ENCODE results near the gene WNT7B.

WNT7B gene

DNA sequence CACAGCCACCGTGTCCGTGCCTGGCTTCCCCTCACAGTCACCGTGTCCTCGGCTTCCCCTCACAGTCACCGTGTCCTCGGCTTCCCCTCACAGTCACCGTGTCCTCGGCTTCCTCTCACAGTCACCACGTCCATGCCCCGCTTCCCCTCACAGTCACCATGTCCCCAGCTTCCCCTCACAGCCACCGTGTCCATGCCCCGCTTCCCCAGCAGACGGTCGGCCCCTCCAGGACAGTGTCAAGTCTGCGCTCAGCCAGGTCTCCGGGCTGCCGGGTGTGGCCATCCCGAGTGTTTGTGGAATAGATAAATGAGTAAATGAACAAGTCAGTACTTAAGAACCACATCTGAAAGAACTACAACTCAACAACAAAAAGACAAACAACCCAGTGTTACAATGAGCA is 23.8 kb downstream of the WNT7B start:
- TF ChIP-seq, protein P1, sequence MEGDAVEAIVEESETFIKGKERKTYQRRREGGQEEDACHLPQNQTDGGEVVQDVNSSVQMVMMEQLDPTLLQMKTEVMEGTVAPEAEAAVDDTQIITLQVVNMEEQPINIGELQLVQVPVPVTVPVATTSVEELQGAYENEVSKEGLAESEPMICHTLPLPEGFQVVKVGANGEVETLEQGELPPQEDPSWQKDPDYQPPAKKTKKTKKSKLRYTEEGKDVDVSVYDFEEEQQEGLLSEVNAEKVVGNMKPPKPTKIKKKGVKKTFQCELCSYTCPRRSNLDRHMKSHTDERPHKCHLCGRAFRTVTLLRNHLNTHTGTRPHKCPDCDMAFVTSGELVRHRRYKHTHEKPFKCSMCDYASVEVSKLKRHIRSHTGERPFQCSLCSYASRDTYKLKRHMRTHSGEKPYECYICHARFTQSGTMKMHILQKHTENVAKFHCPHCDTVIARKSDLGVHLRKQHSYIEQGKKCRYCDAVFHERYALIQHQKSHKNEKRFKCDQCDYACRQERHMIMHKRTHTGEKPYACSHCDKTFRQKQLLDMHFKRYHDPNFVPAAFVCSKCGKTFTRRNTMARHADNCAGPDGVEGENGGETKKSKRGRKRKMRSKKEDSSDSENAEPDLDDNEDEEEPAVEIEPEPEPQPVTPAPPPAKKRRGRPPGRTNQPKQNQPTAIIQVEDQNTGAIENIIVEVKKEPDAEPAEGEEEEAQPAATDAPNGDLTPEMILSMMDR (IDR thresholded peaks at IDR 0.05; ENCODE audit: low read depth, low read length, missing control alignments): no peak
- no peak overlapping the region for H3K4me3 ChIP-seq (ENCODE audit: low read depth, low read length)
- H3K27me3 ChIP-seq (replicated peaks): no peaks in the 10 kb centered on the region
- no peak overlapping the region for H3K27ac ChIP-seq
- in situ Hi-C loops (cut with HindIII; ENCODE audit: low pct_ligation_motif_present, low sequenced_read_pairs): no loop called here
- DNase-seq: no peak
- no peaks in the 10 kb centered on the region for H3K36me3 ChIP-seq (replicated peaks)

DNA sequence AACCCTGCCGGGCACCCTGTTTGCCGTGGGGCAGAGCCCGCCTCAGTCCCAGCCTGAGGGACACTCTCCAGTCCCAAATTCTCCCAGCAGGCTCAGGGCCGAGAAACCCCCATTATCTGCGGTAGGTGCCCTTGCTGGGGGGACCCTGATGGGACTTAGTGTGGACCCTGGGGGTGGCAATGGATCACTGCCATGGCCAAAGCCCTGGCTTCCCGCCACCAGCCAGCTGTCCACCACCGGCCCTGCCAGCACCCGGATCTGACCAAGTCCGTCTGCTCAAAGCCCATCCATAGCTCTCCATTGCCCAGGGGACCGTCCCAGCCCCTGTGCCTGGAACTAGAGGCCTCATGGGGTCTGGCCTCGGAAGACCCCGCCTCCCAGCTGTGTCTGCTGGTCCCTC is 24.4 kb downstream of the WNT7B start:
- Histone ChIP-seq H3K4me3 (ENCODE audit: low read depth, low read length) (no peak overlapping the region), H3K36me3 (replicated peaks) (no peaks in the 10 kb centered on the region), H3K27me3 (replicated peaks) (no peaks in the 10 kb centered on the region), H3K27ac (no peak overlapping the region)
- no peak for DNase-seq
- in situ Hi-C loops (cut with HindIII; ENCODE audit: low pct_ligation_motif_present, low sequenced_read_pairs): no loop called here
- TF ChIP-seq, protein P1 (IDR thresholded peaks at IDR 0.05; ENCODE audit: low read depth, low read length, missing control alignments): no peak

DNA sequence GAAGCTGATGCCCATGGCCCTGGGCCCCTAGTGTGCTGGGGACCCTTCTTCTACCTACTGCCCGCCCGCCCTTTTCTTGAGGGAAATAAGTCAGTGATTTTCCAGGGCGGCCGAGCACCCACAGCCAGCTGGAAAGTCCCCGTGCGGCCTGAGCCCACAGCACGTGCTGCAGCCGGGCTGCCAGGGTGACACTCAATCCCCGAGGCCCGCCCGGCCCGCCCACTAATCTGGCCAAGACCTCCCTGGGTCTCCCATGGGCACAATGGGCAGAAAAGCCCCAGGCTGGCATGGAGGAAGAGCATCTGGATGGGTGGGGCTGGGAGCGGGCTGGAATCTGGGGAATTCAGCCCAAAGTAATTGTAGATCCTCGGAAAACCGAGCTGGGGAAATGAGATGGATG is 24.8 kb downstream of the WNT7B start:
- Histone ChIP-seq H3K4me3 (ENCODE audit: low read depth, low read length) (no peak overlapping the region), H3K27me3 (replicated peaks) (no peaks in the 10 kb centered on the region)

DNA sequence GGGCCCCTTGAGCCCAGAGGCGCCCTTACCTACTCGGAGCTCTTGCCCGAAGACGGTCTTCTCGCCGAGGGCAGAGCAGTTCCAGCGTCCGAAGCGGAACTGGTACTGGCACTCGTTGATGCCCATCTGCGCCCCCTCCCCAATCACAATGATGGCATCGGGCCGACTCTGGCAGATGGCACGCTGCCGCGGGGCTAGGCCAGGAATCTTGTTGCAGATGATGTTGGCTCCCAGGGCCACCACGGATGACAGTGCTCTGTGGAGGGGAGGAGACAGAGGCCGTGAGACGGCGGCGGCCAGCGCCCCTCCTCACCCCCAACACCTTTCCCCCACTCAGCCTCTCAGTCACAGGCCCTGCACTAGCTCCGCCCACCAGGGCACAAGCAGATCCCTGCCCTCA is 27.1 kb downstream of the WNT7B start:
- no peak for DNase-seq
- H3K27ac ChIP-seq: no peak overlapping the region
- in situ Hi-C loops (cut with HindIII; ENCODE audit: low pct_ligation_motif_present, low sequenced_read_pairs): no loop called here
- no peaks in the 10 kb centered on the region for H3K36me3 ChIP-seq (replicated peaks)
- no peaks in the 10 kb centered on the region for H3K27me3 ChIP-seq (replicated peaks)
- TF ChIP-seq, protein P1 (IDR thresholded peaks at IDR 0.05; ENCODE audit: low read depth, low read length, missing control alignments): no peak
- H3K4me3 ChIP-seq (ENCODE audit: low read depth, low read length): no peak overlapping the region

More for the DNA sequence above, 24.8 kb downstream of the WNT7B start:
- H3K27ac ChIP-seq: no peak overlapping the region
- in situ Hi-C loops (cut with HindIII; ENCODE audit: low pct_ligation_motif_present, low sequenced_read_pairs): no loop called here
- DNase-seq: no peak
- H3K36me3 ChIP-seq (replicated peaks): no peaks in the 10 kb centered on the region
- TF ChIP-seq, protein P1 (IDR thresholded peaks at IDR 0.05; ENCODE audit: low read depth, low read length, missing control alignments): no peak

DNA sequence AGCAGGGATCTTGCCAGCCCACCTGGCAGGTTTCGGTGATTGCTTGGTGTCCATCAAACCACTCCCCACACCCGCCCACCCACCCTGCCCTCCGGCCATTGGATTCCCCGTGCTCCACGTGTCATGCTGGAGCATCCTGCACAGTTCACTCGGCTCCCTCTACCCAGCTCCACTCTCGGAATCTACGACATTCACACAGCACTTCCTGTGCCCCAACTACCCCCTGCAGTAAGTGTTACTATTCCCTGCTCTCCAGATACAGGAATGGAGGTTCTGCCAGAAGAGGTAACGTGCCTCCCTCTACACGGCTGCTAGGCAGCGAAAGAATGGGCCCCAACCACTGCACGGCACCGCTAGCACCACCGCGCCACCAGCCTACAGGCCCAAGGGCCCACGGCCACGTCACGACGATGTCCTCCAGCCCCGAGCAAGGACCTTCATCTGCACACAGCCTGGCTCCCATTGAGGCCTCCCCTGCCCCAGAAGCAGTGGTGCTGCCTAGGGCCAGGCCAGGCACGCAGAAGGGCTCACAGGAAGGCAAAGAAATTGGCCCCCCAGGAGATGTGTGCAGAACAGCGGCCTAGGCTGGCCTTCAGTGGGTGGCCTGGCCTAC is 27.6 kb downstream of the WNT7B start:
- no peak overlapping the region for H3K4me3 ChIP-seq (ENCODE audit: low read depth, low read length)
- in situ Hi-C loops (cut with HindIII; ENCODE audit: low pct_ligation_motif_present, low sequenced_read_pairs): no loop called here
- TF ChIP-seq, protein P1 (IDR thresholded peaks at IDR 0.05; ENCODE audit: low read depth, low read length, missing control alignments): no peak
- H3K27ac ChIP-seq: no peak overlapping the region
- H3K36me3 ChIP-seq (replicated peaks): no peaks in the 10 kb centered on the region
- no peak for DNase-seq
- H3K27me3 ChIP-seq (replicated peaks): no peaks in the 10 kb centered on the region

DNA sequence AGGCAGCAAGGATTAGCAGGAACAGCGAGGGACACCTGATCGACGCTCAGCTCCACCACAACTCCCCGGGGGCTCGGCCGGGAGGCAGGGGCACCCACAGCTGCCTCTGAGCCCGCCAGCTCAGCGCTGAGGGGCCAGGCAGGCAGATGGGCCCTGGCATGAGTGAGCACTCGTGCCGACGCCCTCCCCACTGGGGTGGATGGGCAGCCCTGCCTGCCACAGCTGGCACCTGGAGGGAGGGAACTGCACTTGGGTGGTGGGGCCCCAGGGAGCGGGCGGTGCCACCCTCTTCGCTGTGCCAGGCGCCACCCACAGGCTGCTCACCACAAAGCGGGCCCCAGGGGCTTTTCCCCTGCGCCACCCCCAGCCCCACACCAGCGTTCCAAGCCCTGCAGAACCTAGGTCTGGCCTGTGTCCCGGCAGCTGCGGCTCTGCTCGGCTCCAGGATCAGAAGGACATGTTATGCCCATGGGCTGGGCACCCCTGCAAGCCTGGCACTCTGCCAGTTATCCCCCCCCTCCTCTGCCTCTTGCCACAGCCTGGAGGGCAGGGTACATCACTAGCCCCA is 28.8 kb downstream of the WNT7B start:
- in situ Hi-C loops (cut with HindIII; ENCODE audit: low pct_ligation_motif_present, low sequenced_read_pairs): no loop called here
- no peak for DNase-seq
- TF ChIP-seq, protein P1 (IDR thresholded peaks at IDR 0.05; ENCODE audit: low read depth, low read length, missing control alignments): no peak
- Histone ChIP-seq H3K27ac (no peak overlapping the region), H3K27me3 (replicated peaks) (no peaks in the 10 kb centered on the region), H3K4me3 (ENCODE audit: low read depth, low read length) (no peak overlapping the region), H3K36me3 (replicated peaks) (no peaks in the 10 kb centered on the region)

Data from brain microvascular endothelial cell (primary cell).